Epithelial cell of esophagus (primary cell): Measurements from ENCODE around the gene CLDN7.
A peak's percentile ranks its signal among the peaks of the same experiment; 100 is the strongest.

ENCODE experiments used
- DNase-seq: peaks from one replicate; pipeline ENCODE4 v3.0.0; 2010; ENCODE audit warnings: low read depth
- H3K4me3 ChIP-seq: 2 replicates; pipeline ENCODE4 v1.5.1; 2011; ENCODE audit warnings: mild to moderate bottlenecking, low read length, control low read depth
- CTCF ChIP-seq: IDR thresholded peaks from 2 replicates; pipeline ENCODE4 v1.5.1; 2011; ENCODE audit warnings: low read depth, mild to moderate bottlenecking, low read length, control low read depth, inconsistent platforms; ENCODE audit not compliant: insufficient read depth; ENCODE audit errors: missing control alignments

Gene CLDN7

GRCh38 chr17:7289256-7290032 is 27.2 kb upstream of the CLDN7 start:
- TF ChIP-seq CTCF, result no peak
- H3K4me3 ChIP-seq, result no peak overlapping the region
- no peak for DNase-seq

GRCh38 chr17:7285679-7286078 is 23.4 kb upstream of the CLDN7 start:
- no peak for DNase-seq
- H3K4me3 ChIP-seq, result no peak overlapping the region
- TF ChIP-seq CTCF, result no peak

GRCh38 chr17:7284911-7285310 is 22.6 kb upstream of the CLDN7 start:
- no peak for DNase-seq
- H3K4me3 ChIP-seq, result no peak overlapping the region
- no peak for TF ChIP-seq CTCF

- no peak for DNase-seq
- no peak overlapping the region for H3K4me3 ChIP-seq
- no peak for TF ChIP-seq CTCF
Observed at GRCh38 chr17:7283471-7284216, 21.4 kb upstream of the CLDN7 start.

- TF ChIP-seq CTCF, result peak; percentile 10
- DNase-seq, result no peak
Observed at GRCh38 chr17:7282752-7283321, 20.6 kb upstream of the CLDN7 start.

GRCh38 chr17:7281953-7282751 is 19.9 kb upstream of the CLDN7 start:
- peak overlapping the region; percentile 41 for H3K4me3 ChIP-seq
- DNase-seq, result no peak
- TF ChIP-seq CTCF, result no peak

More at GRCh38 chr17:7282752-7283321, 20.6 kb upstream of the CLDN7 start:
- no peak overlapping the region for H3K4me3 ChIP-seq
